GM23338 (cell line): ENCODE data around the gene ZNF536. TPM values are rescaled to one million over a fixed set of nuclear protein-coding genes. Genes with fewer than 3 reads are reported as not detected.

ENCODE experiments used
- ATAC-seq: fragments of 200-7000 bp; cut with Tn5 transposase; 3 replicates; pipeline ENCODE4 v1.9.1; 2020
- DNase-seq: peaks from one replicate; pipeline ENCODE4 v3.0.0-alpha.2; 2015; ENCODE audit warnings: low spot score
- H2AFZ ChIP-seq: fragments of 200-600 bp; sonication (generic); 2 replicates; pipeline ENCODE4 v1.8.0; 2016; ENCODE audit warnings: antibody characterized with exemption, mild to moderate bottlenecking, moderate library complexity
- H3F3A ChIP-seq: fragments of 200-600 bp; sonication (generic); replicated peaks from 2 replicates; pipeline ENCODE4 v1.8.0; 2017; ENCODE audit warnings: antibody characterized with exemption, mixed run types, low read depth
- H3K27ac ChIP-seq: fragments of 200-600 bp; sonication (generic); 2 replicates; pipeline ENCODE4 v1.6.1; 2016; ENCODE audit warnings: low read depth
- H3K27me3 ChIP-seq: fragments of 200-600 bp; sonication (generic); 2 replicates; pipeline ENCODE4 v1.8.0; 2016; ENCODE audit warnings: mild to moderate bottlenecking, mixed run types, moderate library complexity; ENCODE audit not compliant: insufficient read depth
- H3K36me3 ChIP-seq: fragments of 200-600 bp; sonication (generic); 2 replicates; pipeline ENCODE4 v1.8.0; 2016; ENCODE audit warnings: mild to moderate bottlenecking; ENCODE audit not compliant: insufficient read depth
- H3K4me1 ChIP-seq: fragments of 200-600 bp; sonication (generic); 2 replicates; pipeline ENCODE4 v1.8.0; 2016; ENCODE audit warnings: mild to moderate bottlenecking, moderate library complexity; ENCODE audit not compliant: insufficient read depth
- H3K4me2 ChIP-seq: fragments of 200-600 bp; sonication (generic); 2 replicates; pipeline ENCODE4 v1.7.1; 2017; ENCODE audit warnings: mixed run types
- H3K4me3 ChIP-seq: fragments of 200-600 bp; sonication (generic); 2 replicates; pipeline ENCODE4 v1.6.1; 2016; ENCODE audit warnings: mixed run types
- H3K79me2 ChIP-seq: fragments of 200-600 bp; sonication (generic); replicated peaks from 2 replicates; pipeline ENCODE4 v1.8.0; 2017; ENCODE audit warnings: mild to moderate bottlenecking; ENCODE audit not compliant: insufficient read depth
- H3K9me2 ChIP-seq: fragments of 200-600 bp; sonication (generic); 2 replicates; pipeline ENCODE4 v1.8.0; 2017; ENCODE audit not compliant: insufficient read depth
- H4K20me1 ChIP-seq: fragments of 200-600 bp; sonication (generic); replicated peaks from 2 replicates; pipeline ENCODE4 v1.8.0; 2017; ENCODE audit warnings: mild to moderate bottlenecking; ENCODE audit not compliant: insufficient read depth
- H3K27ac Mint-ChIP-seq: 2 replicates; pipeline ENCODE4 v1.8.0; 2020; ENCODE audit warnings: inconsistent platforms, mild to moderate bottlenecking, moderate library complexity, mixed read lengths
- H3K27me3 Mint-ChIP-seq: 3 replicates; pipeline ENCODE4 v1.8.0; 2022; ENCODE audit warnings: low read depth, mild to moderate bottlenecking, moderate library complexity, mixed read lengths, inconsistent platforms; ENCODE audit not compliant: insufficient read depth, poor library complexity
- H3K36me3 Mint-ChIP-seq: 3 replicates; pipeline ENCODE4 v1.8.0; 2021; ENCODE audit warnings: low read depth, mild to moderate bottlenecking, inconsistent platforms, moderate library complexity, mixed read lengths
- H3K4me1 Mint-ChIP-seq: 3 replicates; pipeline ENCODE4 v1.8.0; 2020; ENCODE audit warnings: mild to moderate bottlenecking, inconsistent platforms, mixed read lengths
- H3K4me3 Mint-ChIP-seq: 3 replicates; pipeline ENCODE4 v1.8.0; 2021; ENCODE audit warnings: moderate library complexity, mild to moderate bottlenecking, inconsistent platforms, mixed read lengths
- H3K9me3 Mint-ChIP-seq: 3 replicates; pipeline ENCODE4 v1.8.0; 2020; ENCODE audit warnings: moderate library complexity, mild to moderate bottlenecking, inconsistent platforms, mixed read lengths
- CREB1 ChIP-seq: fragments of 250-450 bp; sonication (Bioruptor Pico); IDR thresholded peaks from 2 replicates; pipeline ENCODE4 v1.5.0; 2020; ENCODE audit warnings: low read depth, mild to moderate bottlenecking, moderate library complexity
- EZH2 ChIP-seq: fragments of 200-600 bp; sonication (generic); IDR thresholded peaks from one replicate; pipeline ENCODE4 v1.8.0; 2017; ENCODE audit warnings: antibody characterized with exemption, mild to moderate bottlenecking, low read depth; ENCODE audit not compliant: unreplicated experiment
- EZH2phosphoT487 ChIP-seq: fragments of 200-600 bp; sonication (generic); IDR thresholded peaks from one replicate; pipeline ENCODE4 v1.8.1; 2018; ENCODE audit warnings: antibody characterized with exemption; ENCODE audit not compliant: unreplicated experiment
- JUNB ChIP-seq: IDR thresholded peaks from one replicate; pipeline ENCODE4 v1.6.1; 2016; ENCODE audit warnings: antibody characterized with exemption; ENCODE audit not compliant: unreplicated experiment
- NANOG ChIP-seq: IDR thresholded peaks from 2 replicates; pipeline ENCODE4 v1.6.1; 2016; ENCODE audit warnings: antibody characterized with exemption, borderline replicate concordance
- POLR2AphosphoS5 ChIP-seq: IDR thresholded peaks from 2 replicates; pipeline ENCODE4 v1.6.1; 2016; ENCODE audit warnings: antibody characterized with exemption, low read depth
- REST ChIP-seq: IDR thresholded peaks from one replicate; pipeline ENCODE4 v1.6.1; 2018; ENCODE audit warnings: antibody characterized with exemption; ENCODE audit not compliant: unreplicated experiment
- STAT1 ChIP-seq: IDR thresholded peaks from one replicate; pipeline ENCODE4 v1.6.1; 2016; ENCODE audit warnings: antibody characterized with exemption; ENCODE audit not compliant: unreplicated experiment
- ZNF114 ChIP-seq: fragments of 250-450 bp; sonication (Bioruptor Pico); IDR thresholded peaks from 2 replicates; pipeline ENCODE4 v1.5.0; 2020; ENCODE audit warnings: mild to moderate bottlenecking, moderate library complexity
- ZNF331 ChIP-seq: fragments of 250-450 bp; sonication (Bioruptor Pico); IDR thresholded peaks from 2 replicates; pipeline ENCODE4 v1.5.0; 2020; ENCODE audit warnings: low read depth, mild to moderate bottlenecking, moderate library complexity
- ZNF462 ChIP-seq: fragments of 250-450 bp; sonication (Bioruptor Pico); IDR thresholded peaks from 2 replicates; pipeline ENCODE4 v1.5.0; 2020; ENCODE audit warnings: mild to moderate bottlenecking, moderate library complexity
- polyA plus RNA-seq: library from polyadenylated mRNA; unstranded; fragments of >200 nt; fragmentation: Nextera tagmentation; extraction: Ambion mirVana; gene quantifications from 2 replicates; pipeline ENCODE4 v1.2.1, GENCODE V29; 2016
- total RNA-seq: library from RNA; depleted of rRNA; stranded (reverse); fragments of >200 nt; shearing (Covaris generic); gene quantifications from 2 replicates; pipeline ENCODE4 v1.2.3, GENCODE V29; 2014

The ZNF536 gene
- total and polyA plus RNA-seq, 2 experiments from 2014 or later, result 0.07 TPM; not detected in 1

GRCh38 chr19:30362156-30362754 lies 9.9 kb upstream of the ZNF536 start:
- no peak overlapping the region for H3K4me3 ChIP-seq
- Mint-ChIP-seq H3K27me3 (peaks cover 23% of the 10 kb centered on the region), H3K4me1 (peaks cover 33% of the 10 kb centered on the region), H3K9me3 (no peaks in the 10 kb centered on the region), H3K4me3 (no peak overlapping the region), H3K36me3 (no peaks in the 10 kb centered on the region), H3K27ac (no peak overlapping the region)
- H2AFZ ChIP-seq, result no peak overlapping the region
- ATAC-seq, result no peak
- H3K4me1 ChIP-seq, result peaks cover 26% of the 10 kb centered on the region
- no peaks in the 10 kb centered on the region for H3F3A ChIP-seq
- no peak overlapping the region for H3K4me2 ChIP-seq
- H3K27ac ChIP-seq, result no peak overlapping the region
- no peaks in the 10 kb centered on the region for H4K20me1 ChIP-seq
- H3K27me3 ChIP-seq, result no peaks in the 10 kb centered on the region
- DNase-seq, result no peak
- peaks cover 6% of the 10 kb centered on the region; the same call in 1 of the 2 replicates for H3K9me2 ChIP-seq
- TF ChIP-seq POLR2AphosphoS5, result no peak
- TF ChIP-seq EZH2phosphoT487, result no peak
- no peaks in the 10 kb centered on the region for H3K79me2 ChIP-seq
- H3K36me3 ChIP-seq, result no peaks in the 10 kb centered on the region

- Histone ChIP-seq H3K36me3 (no peaks in the 10 kb centered on the region), H4K20me1 (no peaks in the 10 kb centered on the region), H3K9me2 (peaks cover 9% of the 10 kb centered on the region; the same call in 1 of the 2 replicates), H3K27me3 (no peaks in the 10 kb centered on the region), H3K79me2 (no peaks in the 10 kb centered on the region), H3K4me2 (no peak overlapping the region), H3K4me3 (no peak overlapping the region), H3F3A (no peaks in the 10 kb centered on the region), H3K27ac (no peak overlapping the region), H3K4me1 (peaks cover 26% of the 10 kb centered on the region), H2AFZ (no peak overlapping the region)
- no peak for DNase-seq
- H3K4me3 Mint-ChIP-seq, result no peak overlapping the region
- ATAC-seq, result no peak
- H3K9me3 Mint-ChIP-seq, result no peaks in the 10 kb centered on the region
- no peaks in the 10 kb centered on the region for H3K36me3 Mint-ChIP-seq
- H3K27me3 Mint-ChIP-seq, result peaks cover 21% of the 10 kb centered on the region
- no peak overlapping the region for H3K27ac Mint-ChIP-seq
- peaks cover 33% of the 10 kb centered on the region for H3K4me1 Mint-ChIP-seq
- TF ChIP-seq JUNB (no peak), EZH2 (no peak), POLR2AphosphoS5 (no peak), CREB1 (CRISPR knock-in tag) (no peak), STAT1 (no peak), ZNF114 (CRISPR knock-in tag) (no peak), REST (no peak), ZNF331 (CRISPR knock-in tag) (no peak), NANOG (no peak), ZNF462 (no peak)
Measured at GRCh38 chr19:30363073-30363472, 9.1 kb upstream of the ZNF536 start.
